Neural cell (in vitro differentiated cells): ENCODE data around the gene LDLRAD3.

Experiments
- CTCF ChIP-seq: fragments of 450-650 bp; IDR thresholded peaks from 2 replicates; pipeline ENCODE4 v1.5.1; 2014; ENCODE audit warnings: antibody characterized with exemption, mild to moderate bottlenecking, moderate library complexity; ENCODE audit not compliant: poor library complexity, severe bottlenecking
- EP300 ChIP-seq: fragments of 450-650 bp; conservative IDR thresholded peaks from 2 replicates; pipeline ENCODE4 v1.6.1; 2014; ENCODE audit warnings: antibody characterized with exemption, mild to moderate bottlenecking, moderate library complexity; ENCODE audit not compliant: poor library complexity, severe bottlenecking
- EZH2 ChIP-seq: fragments of 200-600, 300-800 bp; shearing (Covaris generic), sonication (generic); IDR thresholded peaks from 2 replicates; pipeline ENCODE4 v1.6.1; 2014; ENCODE audit warnings: antibody characterized with exemption, low read length, borderline replicate concordance, mild to moderate bottlenecking; ENCODE audit not compliant: insufficient read depth, poor library complexity, severe bottlenecking
- MXI1 ChIP-seq: fragments of 450-650 bp; conservative IDR thresholded peaks from 2 replicates; pipeline ENCODE4 v1.6.1; 2014; ENCODE audit warnings: antibody characterized with exemption, mild to moderate bottlenecking; ENCODE audit not compliant: poor library complexity, severe bottlenecking
- POLR2AphosphoS5 ChIP-seq: IDR thresholded peaks from 2 replicates; pipeline ENCODE4 v1.6.1; 2012
- RAD21 ChIP-seq: fragments of 450-650 bp; conservative IDR thresholded peaks from 2 replicates; pipeline ENCODE4 v1.6.1; 2014; ENCODE audit warnings: antibody characterized with exemption, mild to moderate bottlenecking, moderate library complexity
- REST ChIP-seq: IDR thresholded peaks from 2 replicates; pipeline ENCODE4 v1.6.1; 2012; ENCODE audit warnings: borderline replicate concordance
- SMC3 ChIP-seq: fragments of 450-650 bp; conservative IDR thresholded peaks from 2 replicates; pipeline ENCODE4 v1.6.1; 2014; ENCODE audit warnings: antibody characterized with exemption, mild to moderate bottlenecking, moderate library complexity; ENCODE audit not compliant: poor library complexity
- TAF1 ChIP-seq: IDR thresholded peaks from 2 replicates; pipeline ENCODE4 v1.6.1; 2012; ENCODE audit warnings: low read depth

- TF ChIP-seq CTCF (no peak), EZH2 (no peak), TAF1 (no peak), POLR2AphosphoS5 (no peak), MXI1 (no peak), REST (no peak), EP300 (no peak), SMC3 (no peak), RAD21 (no peak)
These were observed 34.2 kb upstream of the LDLRAD3 start for GRCh38 chr11:35909511-35910265.
